B cell (primary cell): Measurements from ENCODE around the gene ZNF254. TPM values are rescaled to one million over a fixed set of nuclear protein-coding genes. Genes with fewer than 3 reads are reported as not detected.
"Not testable (repeated sequence)": the region's sequence is repeated elsewhere in the genome, so short reads cannot be mapped to it uniquely, and the experiment has no call there.

Experiments
- ATAC-seq: fragments of 200-7000 bp; cut with Tn5 transposase; one replicate; pipeline ENCODE4 v1.10.0; 2021; ENCODE audit warnings: low read depth, mild to moderate bottlenecking, moderate number of reproducible peaks, moderate library complexity
- CTCF ChIA-PET: fragments of 350-600 bp; sonication (Branson Sonifier 250); formaldehyde crosslinking; loops from one replicate; lab custom pipeline; 2021; ENCODE audit warnings: antibody characterized with exemption, inconsistent platforms; lab: Charles Lee
- POLR2A ChIA-PET: fragments of 350-600 bp; sonication (Branson Sonifier 250); formaldehyde crosslinking; loops from one replicate; lab custom pipeline; 2021; ENCODE audit warnings: antibody characterized with exemption; lab: Charles Lee
- DNase-seq: peaks from one replicate; pipeline ENCODE4 v3.0.0; 2013
- H2AFZ ChIP-seq: 2 replicates; pipeline ENCODE4 v1.6.1; 2012; ENCODE audit warnings: mild to moderate bottlenecking, low read depth, low read length; ENCODE audit not compliant: insufficient read depth, poor library complexity, severe bottlenecking
- H3K27ac ChIP-seq, 2 donors: 1 replicate in 1 of 2; 2 replicates in 1 of 2; pipeline ENCODE4 v1.5.1; 2012 to 2013; ENCODE audit warnings: low read length in 2 of 2, mild to moderate bottlenecking in 2 of 2, moderate library complexity in 1 of 2
- H3K27me3 ChIP-seq, 4 experiments: fragments of 200-600 bp in 1 of 4; sonication (generic) in 1 of 4; replicated peaks in 1 of 4; 1 replicate in 2 of 4; 2 replicates in 2 of 4; pipeline versions ENCODE4 v1.6.1 to v1.7.0; 2013 to 2016; ENCODE audit warnings: low read length in 3 of 4, mild to moderate bottlenecking in 2 of 4, mixed read lengths in 1 of 4, moderate library complexity in 1 of 4; ENCODE audit not compliant: insufficient read depth in 4 of 4, control insufficient read depth in 3 of 4; ENCODE audit errors: control extremely low read depth in 1 of 4
- H3K36me3 ChIP-seq, 2 experiments: replicated peaks in 1 of 2; 1 replicate in 1 of 2; 2 replicates in 1 of 2; pipeline versions ENCODE4 v1.6.1 to v1.7.1; 2013; ENCODE audit warnings: low read length in 1 of 2; ENCODE audit not compliant: insufficient read depth in 2 of 2, control insufficient read depth in 1 of 2; ENCODE audit errors: control extremely low read depth in 1 of 2, extremely low read depth in 1 of 2
- H3K4me1 ChIP-seq, 2 donors: fragments of 200-600 bp in 1 of 2; sonication (generic) in 1 of 2; 1 replicate in 1 of 2; 2 replicates in 1 of 2; pipeline versions ENCODE4 v1.5.1 to v1.6.1; 2013 to 2017; ENCODE audit warnings: low read length in 2 of 2; ENCODE audit not compliant: control insufficient read depth in 2 of 2, insufficient read depth in 2 of 2
- H3K4me2 ChIP-seq: replicated peaks from 2 replicates; pipeline ENCODE3; 2012; ENCODE audit warnings: mild to moderate bottlenecking, low read depth, low read length; ENCODE audit not compliant: poor library complexity, severe bottlenecking
- H3K4me3 ChIP-seq, 5 experiments: fragments of 200-600 bp in 1 of 5; sonication (generic) in 1 of 5; 1 replicate in 3 of 5; 2 replicates in 2 of 5; pipeline versions ENCODE4 v1.5.1 to v1.7.0; 2011 to 2016; ENCODE audit warnings: low read length in 4 of 5, mild to moderate bottlenecking in 4 of 5, low read depth in 2 of 5, control low read depth in 1 of 5, moderate library complexity in 1 of 5; ENCODE audit not compliant: insufficient read depth in 1 of 5; ENCODE audit errors: control extremely low read depth in 1 of 5, extremely low read depth in 1 of 5
- H3K79me2 ChIP-seq: fragments of 200-600 bp; sonication (generic); one replicate; pipeline ENCODE4 v1.6.0; 2016; ENCODE audit warnings: low read length; ENCODE audit not compliant: control insufficient read depth, insufficient read depth
- H3K9ac ChIP-seq: fragments of 200-600 bp; sonication (generic); 2 replicates; pipeline ENCODE4 v1.6.1; 2017; ENCODE audit warnings: mild to moderate bottlenecking, low read length, moderate library complexity
- H3K9me3 ChIP-seq, 3 donors: one replicate each; pipeline versions ENCODE4 v1.6.1 to v1.7.1; 2013; ENCODE audit warnings: low read length in 2 of 3; ENCODE audit not compliant: control insufficient read depth in 2 of 3, insufficient read depth in 1 of 3; ENCODE audit errors: control extremely low read depth in 1 of 3
- H4K20me1 ChIP-seq: 2 replicates; pipeline ENCODE4 v1.6.0; 2012; ENCODE audit warnings: mild to moderate bottlenecking, low read length; ENCODE audit not compliant: insufficient read depth, control insufficient read depth, poor library complexity, severe bottlenecking
- H3K27ac Mint-ChIP-seq: one replicate; pipeline ENCODE4 v1.8.0; 2021; ENCODE audit warnings: mixed read lengths
- H3K27me3 Mint-ChIP-seq: one replicate; pipeline ENCODE4 v1.8.0; 2021; ENCODE audit warnings: mixed read lengths
- H3K4me1 Mint-ChIP-seq: one replicate; pipeline ENCODE4 v1.8.0; 2021; ENCODE audit warnings: mixed read lengths
- H3K4me3 Mint-ChIP-seq: one replicate; pipeline ENCODE4 v1.8.0; 2021; ENCODE audit warnings: mixed read lengths
- H3K9me3 Mint-ChIP-seq: one replicate; pipeline ENCODE4 v1.8.0; 2022; ENCODE audit warnings: mixed read lengths; ENCODE audit not compliant: insufficient read depth
- EZH2 ChIP-seq: IDR thresholded peaks from 2 replicates; pipeline ENCODE4 v1.6.1; 2012; ENCODE audit warnings: borderline replicate concordance, low read depth, mild to moderate bottlenecking, moderate library complexity, low read length; ENCODE audit not compliant: insufficient read depth, poor library complexity, severe bottlenecking
- WGBS: methylation state at CpG from one replicate; pipeline ENCODE4 v1.1.5; 2013; ENCODE audit warnings: missing lambda C conversion rate; ENCODE audit not compliant: insufficient coverage; 5-methylcytosine and 5-hydroxymethylcytosine counted together
- intact Hi-C: fragments of 100-400 bp; cut with micrococcal nuclease; formaldehyde crosslinking; loops from one replicate; pipeline ENCODE4 v1.10.0; 2022
- polyA plus RNA-seq: library from polyadenylated mRNA; depleted of rRNA; stranded (reverse); fragments of >200 nt; gene quantifications from 2 replicates; pipeline ENCODE4 v1.2.3, GENCODE V29; 2012
- total RNA-seq, 2 donors: library from RNA; stranded (reverse); fragments of 120-200 nt in 1 of 2; gene quantifications; 1 replicate in 1 of 2; 2 replicates in 1 of 2; pipeline versions ENCODE4 v1.2.3 to v1.2.4, GENCODE V29; 2013 to 2022
- TF ChIP-seq, protein P1 (sequence below): fragments of 200-600 bp; IDR thresholded peaks from one replicate; pipeline ENCODE4 v1.8.0; 2022; ENCODE audit warnings: antibody characterized with exemption, mild to moderate bottlenecking

The ZNF254 gene
- total and polyA plus RNA-seq, 2 donors (not counting 1 experiment from before 2014, with no cell fraction given) = 4.2 to 28.8 TPM

DNA sequence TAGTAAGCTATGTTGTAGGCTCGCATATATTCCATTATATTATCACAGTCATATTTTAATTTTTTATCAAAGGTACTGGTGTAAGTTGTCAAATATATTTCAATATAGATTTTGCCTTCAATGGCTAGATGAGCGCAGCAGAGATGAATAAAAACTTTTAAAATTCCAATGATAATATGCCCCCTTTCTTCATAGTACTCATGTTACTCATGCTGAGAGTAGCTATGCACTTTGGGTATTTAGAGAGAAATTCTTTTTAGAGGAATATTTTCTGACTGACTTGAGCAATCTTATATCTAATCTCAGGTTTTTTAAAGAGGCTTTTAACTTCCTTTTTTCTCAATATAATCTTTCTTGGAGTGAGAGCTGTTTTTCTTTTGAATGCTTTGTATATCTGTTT is 11.4 kb downstream of the ZNF254 start:
- peaks cover 4% of the 10 kb centered on the region for H4K20me1 ChIP-seq
- ChIA-PET CTCF (no interaction called here), POLR2A (no interaction called here)
- Mint-ChIP-seq H3K27ac (no peak overlapping the region), H3K9me3 (no peaks in the 10 kb centered on the region), H3K27me3 (no peaks in the 10 kb centered on the region), H3K4me3 (no peak overlapping the region), H3K4me1 (peaks cover 29% of the 10 kb centered on the region)
- no peak overlapping the region for H2AFZ ChIP-seq
- ATAC-seq = no peak
- H3K9ac ChIP-seq = no peak overlapping the region
- no CpG with 5 or more reads among the region's 2 CpGs for WGBS
- DNase-seq = no peak
- H3K9me3 ChIP-seq = peaks cover 0 to 4% (median 0%) of the 10 kb centered on the region in 3 donors
- no peak overlapping the region for H3K4me2 ChIP-seq
- peaks cover 62% of the 10 kb centered on the region for H3K79me2 ChIP-seq
- H3K27me3 ChIP-seq = no peaks in the 10 kb centered on the region
- TF ChIP-seq EZH2 = no peak
- TF ChIP-seq, protein P1, sequence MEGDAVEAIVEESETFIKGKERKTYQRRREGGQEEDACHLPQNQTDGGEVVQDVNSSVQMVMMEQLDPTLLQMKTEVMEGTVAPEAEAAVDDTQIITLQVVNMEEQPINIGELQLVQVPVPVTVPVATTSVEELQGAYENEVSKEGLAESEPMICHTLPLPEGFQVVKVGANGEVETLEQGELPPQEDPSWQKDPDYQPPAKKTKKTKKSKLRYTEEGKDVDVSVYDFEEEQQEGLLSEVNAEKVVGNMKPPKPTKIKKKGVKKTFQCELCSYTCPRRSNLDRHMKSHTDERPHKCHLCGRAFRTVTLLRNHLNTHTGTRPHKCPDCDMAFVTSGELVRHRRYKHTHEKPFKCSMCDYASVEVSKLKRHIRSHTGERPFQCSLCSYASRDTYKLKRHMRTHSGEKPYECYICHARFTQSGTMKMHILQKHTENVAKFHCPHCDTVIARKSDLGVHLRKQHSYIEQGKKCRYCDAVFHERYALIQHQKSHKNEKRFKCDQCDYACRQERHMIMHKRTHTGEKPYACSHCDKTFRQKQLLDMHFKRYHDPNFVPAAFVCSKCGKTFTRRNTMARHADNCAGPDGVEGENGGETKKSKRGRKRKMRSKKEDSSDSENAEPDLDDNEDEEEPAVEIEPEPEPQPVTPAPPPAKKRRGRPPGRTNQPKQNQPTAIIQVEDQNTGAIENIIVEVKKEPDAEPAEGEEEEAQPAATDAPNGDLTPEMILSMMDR = no peak
- no peak overlapping the region for H3K4me3 ChIP-seq
- no peaks in the 10 kb centered on the region for H3K4me1 ChIP-seq
- peaks cover 3 to 6% of the 10 kb centered on the region in 2 experiments for H3K36me3 ChIP-seq
- intact Hi-C loops = no loop called here
- H3K27ac ChIP-seq = no peak overlapping the region

DNA sequence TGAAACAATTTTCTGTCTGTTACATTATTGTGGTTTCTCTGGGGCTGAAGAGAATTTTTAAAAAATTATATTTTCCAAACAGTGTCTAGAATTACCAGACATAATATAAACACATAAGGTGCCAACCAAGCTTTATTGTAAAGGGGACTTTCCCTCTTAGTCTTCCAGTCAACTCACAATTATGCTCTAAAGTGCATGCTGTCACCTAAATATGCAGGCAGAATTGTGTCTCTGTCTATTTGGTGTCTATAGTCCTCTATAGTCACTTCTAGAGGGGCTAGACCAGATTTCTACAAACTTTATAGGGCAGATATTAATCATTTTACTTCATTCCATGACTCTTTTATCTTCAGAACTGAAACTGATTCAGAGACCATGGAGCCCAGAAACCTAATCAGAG is 12.8 kb downstream of the ZNF254 start:
- Histone ChIP-seq H3K9ac (no peak overlapping the region), H2AFZ (no peak overlapping the region), H3K4me3 (no peak overlapping the region), H3K79me2 (peaks cover 49% of the 10 kb centered on the region), H3K27me3 (no peaks in the 10 kb centered on the region), H3K27ac (no peak overlapping the region), H3K36me3 (peaks cover 6% of the 10 kb centered on the region in 2 experiments), H3K9me3 (peaks cover 0 to 6% (median 0%) of the 10 kb centered on the region in 3 donors), H3K4me1 (no peaks in the 10 kb centered on the region), H3K4me2 (no peak overlapping the region), H4K20me1 (no peaks in the 10 kb centered on the region)
- ChIA-PET POLR2A (no interaction called here), CTCF (no interaction called here)
- no peaks in the 10 kb centered on the region for H3K27me3 Mint-ChIP-seq
- no peak for DNase-seq
- no peak overlapping the region for H3K27ac Mint-ChIP-seq
- intact Hi-C loops = no loop called here
- TF ChIP-seq, protein P1 = no peak
- no peak for TF ChIP-seq EZH2
- no peak for ATAC-seq
- H3K4me3 Mint-ChIP-seq = no peak overlapping the region
- no peaks in the 10 kb centered on the region for H3K9me3 Mint-ChIP-seq
- H3K4me1 Mint-ChIP-seq = peaks cover 25% of the 10 kb centered on the region

DNA sequence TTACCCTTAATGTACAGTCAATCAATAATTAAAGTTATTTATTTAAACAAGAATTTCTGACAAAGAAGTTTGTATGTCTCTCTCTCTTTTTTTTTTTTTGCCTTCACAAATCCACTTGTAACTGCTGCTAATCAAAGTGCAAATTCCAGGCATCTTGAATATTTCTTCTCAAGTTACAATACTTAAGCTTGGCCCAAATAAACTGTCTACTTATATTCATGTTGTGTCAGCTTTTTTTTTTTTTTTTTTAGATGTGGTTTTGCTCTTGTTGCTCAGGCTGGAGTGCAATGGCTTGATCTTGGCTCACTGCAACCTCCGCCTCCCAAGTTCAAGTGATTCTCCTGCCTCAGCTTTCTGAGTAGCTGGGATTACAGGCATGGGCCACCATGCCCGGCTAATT is 13.6 kb downstream of the ZNF254 start:
- Histone ChIP-seq H3K36me3 (peaks cover 6 to 12% of the 10 kb centered on the region in 2 experiments), H3K79me2 (peaks cover 41% of the 10 kb centered on the region)
- H3K4me1 ChIP-seq, H3K4me2 ChIP-seq, ATAC-seq, H3K4me3 ChIP-seq, H3K9ac ChIP-seq, H2AFZ ChIP-seq, intact Hi-C loops, H3K27me3 Mint-ChIP-seq, DNase-seq, POLR2A ChIA-PET, H3K27ac ChIP-seq, H3K4me3 Mint-ChIP-seq, H4K20me1 ChIP-seq, H3K9me3 ChIP-seq, H3K27ac Mint-ChIP-seq, H3K27me3 ChIP-seq, H3K9me3 Mint-ChIP-seq: not testable (repeated sequence)
- H3K4me1 Mint-ChIP-seq = peaks cover 19% of the 10 kb centered on the region
- CTCF ChIA-PET = interaction anchor here (0.7 kb wide), 2 partner anchors 179 to 342 kb away, joined by 3 read pairs; partner anchors contain the start of gene ZNF681
- 83% methylated on average over 1 of the region's 2 CpGs for WGBS
